HEK293T (cell line): ENCODE results near the gene TMEM33.

Experiments
- ARNT ChIP-seq: fragments of 450-650 bp; IDR thresholded peaks from 2 replicates; pipeline ENCODE4 v1.6.1; 2017; ENCODE audit warnings: mild to moderate bottlenecking
- BHLHE40 ChIP-seq: fragments of 450-650 bp; IDR thresholded peaks from 2 replicates; pipeline ENCODE4 v1.6.1; 2016; ENCODE audit warnings: mild to moderate bottlenecking, moderate library complexity, borderline replicate concordance
- ELF4 ChIP-seq: fragments of 450-650 bp; IDR thresholded peaks from 2 replicates; pipeline ENCODE4 v1.6.1; 2017; ENCODE audit warnings: antibody characterized with exemption
- FOXK2 ChIP-seq: fragments of 450-650 bp; IDR thresholded peaks from 2 replicates; pipeline ENCODE4 v1.6.1; 2016; ENCODE audit warnings: mild to moderate bottlenecking
- FOXM1 ChIP-seq: fragments of 450-650 bp; IDR thresholded peaks from 2 replicates; pipeline ENCODE4 v1.6.1; 2017; ENCODE audit warnings: mild to moderate bottlenecking, borderline replicate concordance
- HDGF ChIP-seq: fragments of 450-650 bp; IDR thresholded peaks from 2 replicates; pipeline ENCODE4 v1.6.1; 2017; ENCODE audit warnings: antibody characterized with exemption, borderline replicate concordance
- LEF1 ChIP-seq: fragments of 450-650 bp; IDR thresholded peaks from 2 replicates; pipeline ENCODE4 v1.6.1; 2017; ENCODE audit warnings: mild to moderate bottlenecking, borderline replicate concordance
- PKNOX1 ChIP-seq: fragments of 450-650 bp; IDR thresholded peaks from 2 replicates; pipeline ENCODE4 v1.6.1; 2016
- SP1 ChIP-seq: fragments of 450-650 bp; IDR thresholded peaks from 2 replicates; pipeline ENCODE4 v1.6.1; 2017
- TARDBP ChIP-seq: fragments of 450-650 bp; IDR thresholded peaks from 2 replicates; pipeline ENCODE4 v1.6.1; 2016

GRCh38 chr4:41998019-41998418, 62.8 kb downstream of the TMEM33 start:
- no peak for TF ChIP-seq ELF4
- no peak for TF ChIP-seq FOXM1
- TF ChIP-seq SP1 = no peak
- TF ChIP-seq FOXK2 = no peak
- TF ChIP-seq LEF1 = no peak
- no peak for TF ChIP-seq PKNOX1
- no peak for TF ChIP-seq HDGF
- no peak for TF ChIP-seq ARNT
- no peak for TF ChIP-seq TARDBP
- no peak for TF ChIP-seq BHLHE40
